ENCODE data around the gene TMEM126A.
"Not testable (repeated sequence)": the region's sequence is repeated elsewhere in the genome, so short reads cannot be mapped to it uniquely, and the experiment has no call there.

Gene TMEM126A

GRCh38 chr11:85647604-85648299 lies at the start of gene TMEM126A:
Gene TMEM126A (plus strand): TSS chr11:85647967. CDS start chr11:85650256, 2,289 bp downstream.
- Histone ChIP-seq H3K9ac (ENCODE audit: low read length) (peak within 1 kb of the TSS; percentile 75), H3K27me3 (ENCODE audit: control insufficient read depth, insufficient read depth, low read length) (no peaks in the 10 kb centered on the region), H3K27ac (ENCODE audit: low read depth, low read length) (peak within 1 kb of the TSS; percentile 52; the same call in 1 of the 2 replicates), H3K4me1 (ENCODE audit: control insufficient read depth, insufficient read depth, low read length) (0 out of 2 replicates have a peak, but pooled peaks cover 3% of the 10 kb centered on the region), H3K36me3 (ENCODE audit: control insufficient read depth, insufficient read depth, low read length) (no peaks in the 10 kb centered on the region), H3K9me3 (ENCODE audit: control insufficient read depth, insufficient read depth, low read depth, low read length) (no peaks in the 10 kb centered on the region), H3K4me3 (ENCODE audit: low read depth, low read length) (peak within 1 kb of the TSS; percentile 72)

- peaks cover 11% of the 10 kb centered on the region; the same call in 1 of the 2 replicates for H3K4me1 ChIP-seq (ENCODE audit: control insufficient read depth, insufficient read depth, low read length)
- no peaks in the 10 kb centered on the region for H3K27me3 ChIP-seq (ENCODE audit: control insufficient read depth, insufficient read depth, low read length)
- H3K9ac ChIP-seq (ENCODE audit: low read length) = no peak overlapping the region
- H3K4me3 ChIP-seq (ENCODE audit: low read depth, low read length) = no peak overlapping the region
- H3K9me3 ChIP-seq (ENCODE audit: control insufficient read depth, insufficient read depth, low read depth, low read length) = no peaks in the 10 kb centered on the region
- no peaks in the 10 kb centered on the region for H3K36me3 ChIP-seq (ENCODE audit: control insufficient read depth, insufficient read depth, low read length)
- no peak overlapping the region for H3K27ac ChIP-seq (ENCODE audit: low read depth, low read length)
These were observed 48.7 kb upstream of the TMEM126A start for GRCh38 chr11:85599083-85599482.

GRCh38 chr11:85602526-85603213 lies 45.1 kb upstream of the TMEM126A start:
- peaks cover 11% of the 10 kb centered on the region; the same call in 1 of the 2 replicates for H3K4me1 ChIP-seq (ENCODE audit: control insufficient read depth, insufficient read depth, low read length)
- peaks cover 3% of the 10 kb centered on the region; the same call in 1 of the 2 replicates for H3K9me3 ChIP-seq (ENCODE audit: control insufficient read depth, insufficient read depth, low read depth, low read length)
- no peak overlapping the region for H3K9ac ChIP-seq (ENCODE audit: low read length)
- no peak overlapping the region for H3K4me3 ChIP-seq (ENCODE audit: low read depth, low read length)
- no peaks in the 10 kb centered on the region for H3K36me3 ChIP-seq (ENCODE audit: control insufficient read depth, insufficient read depth, low read length)
- no peak overlapping the region for H3K27ac ChIP-seq (ENCODE audit: low read depth, low read length)
- no peaks in the 10 kb centered on the region for H3K27me3 ChIP-seq (ENCODE audit: control insufficient read depth, insufficient read depth, low read length)

- Histone ChIP-seq H3K9ac (ENCODE audit: low read length) (no peak overlapping the region), H3K9me3 (ENCODE audit: control insufficient read depth, insufficient read depth, low read depth, low read length) (peaks cover 3% of the 10 kb centered on the region; the same call in 1 of the 2 replicates), H3K36me3 (ENCODE audit: control insufficient read depth, insufficient read depth, low read length) (no peaks in the 10 kb centered on the region), H3K4me1 (ENCODE audit: control insufficient read depth, insufficient read depth, low read length) (peaks cover 13% of the 10 kb centered on the region; the same call in 1 of the 2 replicates), H3K4me3 (ENCODE audit: low read depth, low read length) (no peak overlapping the region), H3K27ac (ENCODE audit: low read depth, low read length) (no peak overlapping the region), H3K27me3 (ENCODE audit: control insufficient read depth, insufficient read depth, low read length) (no peaks in the 10 kb centered on the region)
These were observed 44.5 kb upstream of the TMEM126A start for GRCh38 chr11:85603220-85603619.

- not testable (repeated sequence) for H3K9me3 ChIP-seq (ENCODE audit: control insufficient read depth, insufficient read depth, low read depth, low read length); H3K36me3 ChIP-seq (ENCODE audit: control insufficient read depth, insufficient read depth, low read length); H3K9ac ChIP-seq (ENCODE audit: low read length); H3K27me3 ChIP-seq (ENCODE audit: control insufficient read depth, insufficient read depth, low read length); H3K4me3 ChIP-seq (ENCODE audit: low read depth, low read length); H3K27ac ChIP-seq (ENCODE audit: low read depth, low read length); H3K4me1 ChIP-seq (ENCODE audit: control insufficient read depth, insufficient read depth, low read length)
These were observed 41.5 kb upstream of the TMEM126A start for GRCh38 chr11:85606237-85606636.

- H3K27ac ChIP-seq (ENCODE audit: low read depth, low read length); H3K27me3 ChIP-seq (ENCODE audit: control insufficient read depth, insufficient read depth, low read length); H3K4me1 ChIP-seq (ENCODE audit: control insufficient read depth, insufficient read depth, low read length); H3K36me3 ChIP-seq (ENCODE audit: control insufficient read depth, insufficient read depth, low read length); H3K9me3 ChIP-seq (ENCODE audit: control insufficient read depth, insufficient read depth, low read depth, low read length); H3K4me3 ChIP-seq (ENCODE audit: low read depth, low read length); H3K9ac ChIP-seq (ENCODE audit: low read length): not testable (repeated sequence)
These were observed 39.1 kb upstream of the TMEM126A start for GRCh38 chr11:85608621-85609020.

GRCh38 chr11:85609286-85609685 lies 38.5 kb upstream of the TMEM126A start:
- not testable (repeated sequence) for H3K9ac ChIP-seq (ENCODE audit: low read length); H3K36me3 ChIP-seq (ENCODE audit: control insufficient read depth, insufficient read depth, low read length); H3K4me1 ChIP-seq (ENCODE audit: control insufficient read depth, insufficient read depth, low read length); H3K4me3 ChIP-seq (ENCODE audit: low read depth, low read length); H3K27ac ChIP-seq (ENCODE audit: low read depth, low read length); H3K27me3 ChIP-seq (ENCODE audit: control insufficient read depth, insufficient read depth, low read length); H3K9me3 ChIP-seq (ENCODE audit: control insufficient read depth, insufficient read depth, low read depth, low read length)

GRCh38 chr11:85611643-85612042 lies 36.1 kb upstream of the TMEM126A start:
- H3K27me3 ChIP-seq (ENCODE audit: control insufficient read depth, insufficient read depth, low read length); H3K4me1 ChIP-seq (ENCODE audit: control insufficient read depth, insufficient read depth, low read length); H3K36me3 ChIP-seq (ENCODE audit: control insufficient read depth, insufficient read depth, low read length); H3K4me3 ChIP-seq (ENCODE audit: low read depth, low read length); H3K27ac ChIP-seq (ENCODE audit: low read depth, low read length); H3K9me3 ChIP-seq (ENCODE audit: control insufficient read depth, insufficient read depth, low read depth, low read length); H3K9ac ChIP-seq (ENCODE audit: low read length): not testable (repeated sequence)

- H3K27me3 ChIP-seq (ENCODE audit: control insufficient read depth, insufficient read depth, low read length) = no peaks in the 10 kb centered on the region
- H3K4me3 ChIP-seq (ENCODE audit: low read depth, low read length) = no peak overlapping the region
- H3K27ac ChIP-seq (ENCODE audit: low read depth, low read length) = no peak overlapping the region
- no peak overlapping the region for H3K9ac ChIP-seq (ENCODE audit: low read length)
- no peaks in the 10 kb centered on the region for H3K4me1 ChIP-seq (ENCODE audit: control insufficient read depth, insufficient read depth, low read length)
- no peaks in the 10 kb centered on the region for H3K36me3 ChIP-seq (ENCODE audit: control insufficient read depth, insufficient read depth, low read length)
- H3K9me3 ChIP-seq (ENCODE audit: control insufficient read depth, insufficient read depth, low read depth, low read length) = no peaks in the 10 kb centered on the region
These were observed 28.3 kb upstream of the TMEM126A start for GRCh38 chr11:85619499-85619898.

- H3K9ac ChIP-seq (ENCODE audit: low read length) = no peak overlapping the region
- no peak overlapping the region for H3K27ac ChIP-seq (ENCODE audit: low read depth, low read length)
- no peaks in the 10 kb centered on the region for H3K36me3 ChIP-seq (ENCODE audit: control insufficient read depth, insufficient read depth, low read length)
- H3K4me3 ChIP-seq (ENCODE audit: low read depth, low read length) = no peak overlapping the region
- no peaks in the 10 kb centered on the region for H3K27me3 ChIP-seq (ENCODE audit: control insufficient read depth, insufficient read depth, low read length)
- H3K9me3 ChIP-seq (ENCODE audit: control insufficient read depth, insufficient read depth, low read depth, low read length) = no peaks in the 10 kb centered on the region
- H3K4me1 ChIP-seq (ENCODE audit: control insufficient read depth, insufficient read depth, low read length) = 0 out of 2 replicates have a peak, but pooled peaks cover under 1% of the 10 kb centered on the region
These were observed 27.5 kb upstream of the TMEM126A start for GRCh38 chr11:85620256-85620655.

- no peaks in the 10 kb centered on the region for H3K9me3 ChIP-seq (ENCODE audit: control insufficient read depth, insufficient read depth, low read depth, low read length)
- H3K4me1 ChIP-seq (ENCODE audit: control insufficient read depth, insufficient read depth, low read length) = peaks cover 23% of the 10 kb centered on the region
- H3K9ac ChIP-seq (ENCODE audit: low read length) = no peak overlapping the region
- H3K27ac ChIP-seq (ENCODE audit: low read depth, low read length) = no peak overlapping the region
- H3K36me3 ChIP-seq (ENCODE audit: control insufficient read depth, insufficient read depth, low read length) = peaks cover 8% of the 10 kb centered on the region
- no peaks in the 10 kb centered on the region for H3K27me3 ChIP-seq (ENCODE audit: control insufficient read depth, insufficient read depth, low read length)
- peak overlapping the region; percentile 85 for H3K4me3 ChIP-seq (ENCODE audit: low read depth, low read length)
These were observed 21.3 kb upstream of the TMEM126A start for GRCh38 chr11:85626496-85626895.

All from HUES6 (cell line).